Natural killer cell (primary cell): ENCODE results near the gene ZBTB33. TPM values are rescaled to one million over a fixed set of nuclear protein-coding genes. Genes with fewer than 3 reads are reported as not detected.

Experiments
- ATAC-seq, 3 donors: fragments of 150-1000 bp in 2 of 3; fragments of 200-7000 bp in 1 of 3; cut with Tn5 transposase; 1 replicate in 1 of 3; 2 replicates in 2 of 3; pipeline ENCODE4 v1.10.0; 2021; ENCODE audit warnings: mild to moderate bottlenecking in 2 of 3, moderate library complexity in 2 of 3
- DNase-seq, 2 donors: peaks; one replicate each; pipeline versions ENCODE4 v3.0.0 to v3.0.0-alpha.2; 2013 to 2021; ENCODE audit warnings: mixed read lengths in 1 of 2
- H3K27ac ChIP-seq: one replicate; pipeline ENCODE4 v1.5.1; 2013; ENCODE audit warnings: mild to moderate bottlenecking, low read length
- H3K27me3 ChIP-seq: one replicate; pipeline ENCODE4 v1.6.1; 2013; ENCODE audit warnings: low read length; ENCODE audit not compliant: control insufficient read depth, insufficient read depth
- H3K36me3 ChIP-seq: one replicate; pipeline ENCODE4 v1.6.1; 2013; ENCODE audit warnings: low read length; ENCODE audit not compliant: control insufficient read depth, insufficient read depth
- H3K4me1 ChIP-seq: one replicate; pipeline ENCODE4 v1.6.1; 2013; ENCODE audit warnings: low read length; ENCODE audit not compliant: control insufficient read depth, insufficient read depth
- H3K4me3 ChIP-seq: one replicate; pipeline ENCODE4 v1.5.1; 2013; ENCODE audit warnings: low read length
- H3K9me3 ChIP-seq: one replicate; pipeline ENCODE4 v1.6.1; 2013; ENCODE audit warnings: low read length; ENCODE audit not compliant: control insufficient read depth, insufficient read depth
- H3K27ac Mint-ChIP-seq, 2 donors: one replicate each; pipeline ENCODE4 v1.8.0; 2022; ENCODE audit warnings: mild to moderate bottlenecking in 2 of 2, mixed read lengths in 2 of 2, moderate library complexity in 1 of 2
- H3K27me3 Mint-ChIP-seq, 2 donors: one replicate each; pipeline ENCODE4 v1.8.0; 2022; ENCODE audit warnings: low read depth in 2 of 2, mixed read lengths in 2 of 2
- H3K36me3 Mint-ChIP-seq: one replicate; pipeline ENCODE4 v1.8.0; 2022; ENCODE audit warnings: mixed read lengths
- H3K4me1 Mint-ChIP-seq, 2 donors: one replicate each; pipeline ENCODE4 v1.8.0; 2022; ENCODE audit warnings: mixed read lengths in 2 of 2
- H3K4me3 Mint-ChIP-seq: one replicate; pipeline ENCODE4 v1.8.0; 2022; ENCODE audit warnings: mild to moderate bottlenecking, moderate library complexity, mixed read lengths
- H3K9me3 Mint-ChIP-seq, 2 donors: one replicate each; pipeline ENCODE4 v1.8.0; 2022; ENCODE audit warnings: mixed read lengths in 2 of 2
- CTCF ChIP-seq: fragments of 200-600 bp; IDR thresholded peaks from one replicate; pipeline ENCODE4 v1.8.0; 2022; ENCODE audit warnings: antibody characterized with exemption
- WGBS: methylation state at CpG from one replicate; pipeline ENCODE4 v1.1.7; 2013; ENCODE audit warnings: missing lambda C conversion rate; ENCODE audit not compliant: insufficient coverage; 5-methylcytosine and 5-hydroxymethylcytosine counted together
- intact Hi-C: fragments of 100-400 bp; cut with micrococcal nuclease; formaldehyde crosslinking; loops from one replicate; pipeline ENCODE4 v1.14.2; 2022
- total RNA-seq, 4 donors: library from RNA; stranded (reverse); fragments of 120-200 nt in 1 of 4; gene quantifications; one replicate each; pipeline versions ENCODE4 v1.2.3 to v1.2.4, GENCODE V29; 2013 to 2022

Gene ZBTB33
- total RNA-seq, 3 donors from 2014 or later (not counting 1 experiment from before 2014, with no cell fraction given), result 28.6 to 33.3 (median 29.2) TPM

- no peaks in the 10 kb centered on the region for H3K27me3 Mint-ChIP-seq
- H3K27me3 ChIP-seq, result no peaks in the 10 kb centered on the region
- ATAC-seq (no peak), DNase-seq (no peak)
- H3K27ac Mint-ChIP-seq, result no peak overlapping the region
- H3K9me3 ChIP-seq, result no peaks in the 10 kb centered on the region
- H3K4me3 ChIP-seq, result no peak overlapping the region
- no peak overlapping the region for H3K4me3 Mint-ChIP-seq
- intact Hi-C loops, result no loop called here
- H3K36me3 Mint-ChIP-seq, result no peaks in the 10 kb centered on the region
- H3K9me3 Mint-ChIP-seq, result no peaks in the 10 kb centered on the region
- peaks cover 0 to 3% of the 10 kb centered on the region in 2 donors for H3K4me1 Mint-ChIP-seq
- WGBS, result 94% methylated on average over 8 of the region's 8 CpGs
- no peak overlapping the region for H3K27ac ChIP-seq
- TF ChIP-seq CTCF, result no peak
- no peaks in the 10 kb centered on the region for H3K36me3 ChIP-seq
- no peaks in the 10 kb centered on the region for H3K4me1 ChIP-seq
These were observed 43.5 kb upstream of the ZBTB33 start for GRCh38 chrX:120207009-120207605.

GRCh38 chrX:120213438-120214265 lies 37.0 kb upstream of the ZBTB33 start:
- Histone ChIP-seq H3K4me3 (no peak overlapping the region), H3K27ac (no peak overlapping the region), H3K9me3 (no peaks in the 10 kb centered on the region), H3K36me3 (no peaks in the 10 kb centered on the region), H3K4me1 (no peaks in the 10 kb centered on the region), H3K27me3 (no peaks in the 10 kb centered on the region)
- peak; percentile 68 to 91 (median 72) for ATAC-seq
- no peak overlapping the region for H3K4me3 Mint-ChIP-seq
- peak; percentile 21 to 73 for DNase-seq
- peaks cover 0 to 7% of the 10 kb centered on the region in 2 donors for H3K27me3 Mint-ChIP-seq
- H3K36me3 Mint-ChIP-seq, result no peaks in the 10 kb centered on the region
- WGBS, result 19% methylated on average over 6 of the region's 8 CpGs
- peak; percentile 58 for TF ChIP-seq CTCF
- H3K9me3 Mint-ChIP-seq, result no peaks in the 10 kb centered on the region
- intact Hi-C loops, result no loop called here
- peaks cover 0 to 9% of the 10 kb centered on the region in 2 donors for H3K4me1 Mint-ChIP-seq
- H3K27ac Mint-ChIP-seq, result no peak overlapping the region

GRCh38 chrX:120223374-120223773 lies 27.2 kb upstream of the ZBTB33 start:
- no peaks in the 10 kb centered on the region for H3K9me3 ChIP-seq
- Mint-ChIP-seq H3K4me1 (no peaks in the 10 kb centered on the region), H3K27me3 (no peaks in the 10 kb centered on the region), H3K4me3 (no peak overlapping the region), H3K9me3 (no peaks in the 10 kb centered on the region), H3K36me3 (no peaks in the 10 kb centered on the region), H3K27ac (no peak overlapping the region)
- H3K27ac ChIP-seq, result no peak overlapping the region
- DNase-seq, result no peak
- H3K4me1 ChIP-seq, result no peaks in the 10 kb centered on the region
- no peak overlapping the region for H3K4me3 ChIP-seq
- no peak for ATAC-seq
- no peak for TF ChIP-seq CTCF
- no peaks in the 10 kb centered on the region for H3K27me3 ChIP-seq
- 83% methylated on average over 8 of the region's 8 CpGs for WGBS
- intact Hi-C loops, result no loop called here
- peaks cover 3% of the 10 kb centered on the region for H3K36me3 ChIP-seq
